ENCODE measurements around the gene EIF5AL1. TPM values are rescaled to one million over a fixed set of nuclear protein-coding genes. Genes with fewer than 3 reads are reported as not detected.
"Not testable (repeated sequence)": the region's sequence is repeated elsewhere in the genome, so short reads cannot be mapped to it uniquely, and the experiment has no call there.

EIF5AL1 gene
- total RNA-seq, 1 donor from 2014 or later = 0.21 TPM

DNA sequence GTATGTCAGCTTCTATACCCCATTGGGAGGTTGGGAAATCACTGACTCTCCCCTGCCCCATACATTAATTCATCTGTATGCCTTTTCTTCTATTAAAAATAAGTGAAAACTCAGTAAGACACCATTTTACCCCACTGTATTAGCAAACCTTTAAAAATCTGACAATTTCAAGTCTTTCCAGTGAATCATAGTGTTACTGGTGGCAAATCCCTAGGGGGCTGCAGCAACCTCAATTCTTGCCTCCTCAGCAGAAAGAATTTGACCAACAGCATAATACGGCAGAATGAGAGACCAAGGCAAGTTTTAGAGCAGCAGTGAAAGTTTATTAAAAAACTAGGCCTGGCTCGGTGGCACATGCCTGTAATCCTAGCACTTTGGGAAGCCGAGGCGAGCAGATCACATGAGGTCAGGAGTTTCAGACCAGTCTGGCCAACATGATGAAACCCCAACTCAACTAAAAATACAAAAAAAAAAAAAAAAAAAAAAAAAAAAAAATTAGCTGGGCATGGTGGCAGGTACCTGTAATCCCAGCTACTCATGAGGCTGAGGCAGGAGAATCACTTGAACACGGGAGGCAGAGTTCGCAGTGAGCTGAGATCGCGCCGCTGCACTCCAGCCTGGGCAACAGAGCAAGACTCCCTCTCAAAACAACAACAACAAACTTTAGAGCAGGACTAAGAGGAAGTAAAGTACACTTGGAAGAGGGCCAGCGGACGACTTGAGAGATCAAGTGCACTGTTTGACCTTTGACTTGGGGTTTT lies 21.0 kb downstream of the EIF5AL1 start:
- H3K36me3 Mint-ChIP-seq (ENCODE audit: low read depth); H3K4me3 Mint-ChIP-seq; DNase-seq (ENCODE audit: low read depth, low spot score): not testable (repeated sequence)

GRCh38 chr10:79533903-79534175 lies 21.5 kb downstream of the EIF5AL1 start:
- H3K27me3 Mint-ChIP-seq (ENCODE audit: low read depth); H3K36me3 Mint-ChIP-seq (ENCODE audit: low read depth); DNase-seq (ENCODE audit: low read depth, low spot score): not testable (repeated sequence)

More for the DNA sequence above, 21.0 kb downstream of the EIF5AL1 start:
- not testable (repeated sequence) for H3K9me3 Mint-ChIP-seq; H3K27me3 Mint-ChIP-seq (ENCODE audit: low read depth); H3K4me1 Mint-ChIP-seq; H3K27ac Mint-ChIP-seq (ENCODE audit: unreplicated experiment)

DNA sequence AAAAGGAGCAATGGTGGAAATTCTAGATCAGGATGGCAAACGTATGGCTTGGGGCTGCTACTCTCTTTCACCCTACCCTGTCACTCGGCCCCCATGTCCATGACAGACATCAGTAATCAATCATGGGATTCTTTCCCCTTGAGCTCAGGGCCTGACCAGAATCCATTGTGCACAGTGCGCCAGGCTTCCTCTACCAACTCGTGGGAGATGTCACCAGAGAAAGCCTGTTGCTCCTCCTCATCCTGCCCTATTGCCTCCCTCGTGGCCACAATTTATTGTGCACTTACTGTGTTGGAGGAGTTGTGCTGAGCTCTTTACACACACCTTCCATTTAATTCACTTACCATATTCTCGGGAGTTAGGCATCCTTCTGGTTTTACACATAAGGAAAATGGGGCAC lies 26.0 kb downstream of the EIF5AL1 start:
- H3K27me3 Mint-ChIP-seq (ENCODE audit: low read depth); H3K36me3 Mint-ChIP-seq (ENCODE audit: low read depth); DNase-seq (ENCODE audit: low read depth, low spot score); H3K4me1 Mint-ChIP-seq; H3K27ac Mint-ChIP-seq (ENCODE audit: unreplicated experiment); H3K4me3 Mint-ChIP-seq; H3K9me3 Mint-ChIP-seq: not testable (repeated sequence)

More at GRCh38 chr10:79533903-79534175, 21.5 kb downstream of the EIF5AL1 start:
- H3K27ac Mint-ChIP-seq (ENCODE audit: unreplicated experiment); H3K4me1 Mint-ChIP-seq; H3K9me3 Mint-ChIP-seq; H3K4me3 Mint-ChIP-seq: not testable (repeated sequence)

DNA sequence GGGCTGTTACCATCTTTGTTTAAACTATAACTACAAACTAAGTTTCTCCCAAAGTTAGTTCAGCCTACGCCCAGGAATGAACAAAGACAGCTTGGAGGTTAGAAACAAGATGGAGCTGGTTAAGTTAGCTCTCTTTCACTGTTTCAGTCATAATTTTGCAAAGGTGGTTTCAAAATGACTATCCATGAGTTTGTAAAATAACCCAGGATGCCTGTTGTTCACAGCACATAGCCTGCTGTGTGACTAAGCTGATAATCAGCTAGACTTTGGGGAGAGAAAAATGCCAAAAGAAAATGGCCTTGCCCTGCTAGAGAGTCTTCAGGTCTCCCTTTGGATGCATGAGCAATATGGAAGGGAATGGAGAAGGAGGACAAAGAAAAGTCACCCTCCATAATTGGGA lies 28.6 kb downstream of the EIF5AL1 start:
- not testable (repeated sequence) for DNase-seq (ENCODE audit: low read depth, low spot score); H3K27me3 Mint-ChIP-seq (ENCODE audit: low read depth); H3K9me3 Mint-ChIP-seq; H3K27ac Mint-ChIP-seq (ENCODE audit: unreplicated experiment); H3K36me3 Mint-ChIP-seq (ENCODE audit: low read depth); H3K4me3 Mint-ChIP-seq; H3K4me1 Mint-ChIP-seq

DNA sequence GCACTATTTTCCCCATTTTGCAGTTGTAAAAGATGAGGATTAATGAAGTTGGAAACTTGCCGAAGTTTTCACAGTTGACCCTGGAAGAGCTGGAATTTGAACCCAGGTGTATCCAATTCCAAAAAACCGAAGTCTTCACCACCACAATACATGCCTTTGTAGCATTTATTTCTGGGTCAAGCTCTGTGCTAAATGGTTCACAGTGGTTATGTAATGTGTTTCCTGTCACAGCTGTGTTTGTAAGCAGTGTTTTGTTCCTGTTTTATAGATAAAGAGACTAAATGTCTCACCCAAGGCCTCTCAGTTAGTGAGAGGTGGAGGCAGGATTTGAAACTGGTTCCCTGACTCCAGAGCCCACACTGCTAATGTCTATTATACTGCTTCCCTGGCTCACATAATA lies 30.3 kb downstream of the EIF5AL1 start:
- H3K27ac Mint-ChIP-seq (ENCODE audit: unreplicated experiment) = no peak overlapping the region
- no peaks in the 10 kb centered on the region for H3K36me3 Mint-ChIP-seq (ENCODE audit: low read depth)

GRCh38 chr10:79544408-79544807 lies 32.1 kb downstream of the EIF5AL1 start:
- H3K36me3 Mint-ChIP-seq (ENCODE audit: low read depth); H3K4me3 Mint-ChIP-seq; H3K27ac Mint-ChIP-seq (ENCODE audit: unreplicated experiment); DNase-seq (ENCODE audit: low read depth, low spot score); H3K4me1 Mint-ChIP-seq; H3K9me3 Mint-ChIP-seq; H3K27me3 Mint-ChIP-seq (ENCODE audit: low read depth): not testable (repeated sequence)

More for the DNA sequence above, 30.3 kb downstream of the EIF5AL1 start:
- Mint-ChIP-seq H3K9me3 (no peaks in the 10 kb centered on the region), H3K4me3 (no peak overlapping the region), H3K27me3 (ENCODE audit: low read depth) (peaks cover 2% of the 10 kb centered on the region), H3K4me1 (no peaks in the 10 kb centered on the region)
- TF ChIP-seq, protein P1, sequence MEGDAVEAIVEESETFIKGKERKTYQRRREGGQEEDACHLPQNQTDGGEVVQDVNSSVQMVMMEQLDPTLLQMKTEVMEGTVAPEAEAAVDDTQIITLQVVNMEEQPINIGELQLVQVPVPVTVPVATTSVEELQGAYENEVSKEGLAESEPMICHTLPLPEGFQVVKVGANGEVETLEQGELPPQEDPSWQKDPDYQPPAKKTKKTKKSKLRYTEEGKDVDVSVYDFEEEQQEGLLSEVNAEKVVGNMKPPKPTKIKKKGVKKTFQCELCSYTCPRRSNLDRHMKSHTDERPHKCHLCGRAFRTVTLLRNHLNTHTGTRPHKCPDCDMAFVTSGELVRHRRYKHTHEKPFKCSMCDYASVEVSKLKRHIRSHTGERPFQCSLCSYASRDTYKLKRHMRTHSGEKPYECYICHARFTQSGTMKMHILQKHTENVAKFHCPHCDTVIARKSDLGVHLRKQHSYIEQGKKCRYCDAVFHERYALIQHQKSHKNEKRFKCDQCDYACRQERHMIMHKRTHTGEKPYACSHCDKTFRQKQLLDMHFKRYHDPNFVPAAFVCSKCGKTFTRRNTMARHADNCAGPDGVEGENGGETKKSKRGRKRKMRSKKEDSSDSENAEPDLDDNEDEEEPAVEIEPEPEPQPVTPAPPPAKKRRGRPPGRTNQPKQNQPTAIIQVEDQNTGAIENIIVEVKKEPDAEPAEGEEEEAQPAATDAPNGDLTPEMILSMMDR (conservative IDR thresholded peaks at IDR 0.05) = no peak
- no peak for DNase-seq (ENCODE audit: low read depth, low spot score)

- H3K4me1 Mint-ChIP-seq; H3K27me3 Mint-ChIP-seq (ENCODE audit: low read depth); DNase-seq (ENCODE audit: low read depth, low spot score); H3K4me3 Mint-ChIP-seq; H3K36me3 Mint-ChIP-seq (ENCODE audit: low read depth); H3K9me3 Mint-ChIP-seq; H3K27ac Mint-ChIP-seq (ENCODE audit: unreplicated experiment): not testable (repeated sequence)
Observed at GRCh38 chr10:79544926-79545659, 32.8 kb downstream of the EIF5AL1 start.

- H3K9me3 Mint-ChIP-seq; H3K4me3 Mint-ChIP-seq; H3K27ac Mint-ChIP-seq (ENCODE audit: unreplicated experiment); H3K36me3 Mint-ChIP-seq (ENCODE audit: low read depth); H3K27me3 Mint-ChIP-seq (ENCODE audit: low read depth); H3K4me1 Mint-ChIP-seq; DNase-seq (ENCODE audit: low read depth, low spot score): not testable (repeated sequence)
Observed at GRCh38 chr10:79547128-79547527, 34.8 kb downstream of the EIF5AL1 start.

- H3K27me3 Mint-ChIP-seq (ENCODE audit: low read depth) = peaks cover 5% of the 10 kb centered on the region
- H3K27ac Mint-ChIP-seq (ENCODE audit: unreplicated experiment) = no peak overlapping the region
Observed at GRCh38 chr10:79547973-79548372, 35.6 kb downstream of the EIF5AL1 start.

More at GRCh38 chr10:79547973-79548372, 35.6 kb downstream of the EIF5AL1 start:
- Mint-ChIP-seq H3K4me3 (no peak overlapping the region), H3K36me3 (ENCODE audit: low read depth) (no peaks in the 10 kb centered on the region), H3K9me3 (no peaks in the 10 kb centered on the region), H3K4me1 (no peaks in the 10 kb centered on the region)
- no peak for DNase-seq (ENCODE audit: low read depth, low spot score)
- TF ChIP-seq, protein P1 (conservative IDR thresholded peaks at IDR 0.05) = no peak
